ENCODE data around the gene CFB. TPM values are rescaled to one million over a fixed set of nuclear protein-coding genes. Genes with fewer than 3 reads are reported as not detected.
"Not testable (repeated sequence)": the region's sequence is repeated elsewhere in the genome, so short reads cannot be mapped to it uniquely, and the experiment has no call there.

CFB gene
- total RNA-seq, 1 donor from 2014 or later: 1.8 TPM

GRCh38 chr6:31911826-31912585, 33.9 kb upstream of the CFB start:
- no peak for DNase-seq (ENCODE audit: low read depth)

GRCh38 chr6:31915351-31915750, 30.5 kb upstream of the CFB start:
- DNase-seq (ENCODE audit: low read depth): no peak

- no peak for DNase-seq (ENCODE audit: low read depth)
Measured at GRCh38 chr6:31915756-31916155, 30.1 kb upstream of the CFB start.

- DNase-seq (ENCODE audit: low read depth): no peak
Measured at GRCh38 chr6:31918069-31918720, 27.7 kb upstream of the CFB start.

- DNase-seq (ENCODE audit: low read depth): no peak
Measured at GRCh38 chr6:31919624-31920303, 26.1 kb upstream of the CFB start.

GRCh38 chr6:31920811-31921210, 25.1 kb upstream of the CFB start:
- DNase-seq (ENCODE audit: low read depth): no peak

- peak; percentile 14 for DNase-seq (ENCODE audit: low read depth)
Measured at GRCh38 chr6:31922942-31923341, 23.0 kb upstream of the CFB start.

GRCh38 chr6:31927242-31927862, 18.5 kb upstream of the CFB start, which contains the start of gene C2:
Gene C2 (plus strand): TSS chr6:31927717. CDS start chr6:31927753, 36 bp downstream.
- peak; percentile 37 for DNase-seq (ENCODE audit: low read depth)

GRCh38 chr6:31927863-31928671, 17.8 kb upstream of the CFB start:
- DNase-seq (ENCODE audit: low read depth): no peak

GRCh38 chr6:31928672-31928939, 17.3 kb upstream of the CFB start:
- DNase-seq (ENCODE audit: low read depth): no peak

- DNase-seq (ENCODE audit: low read depth): no peak
Measured at GRCh38 chr6:31930962-31931361, 14.9 kb upstream of the CFB start.

- DNase-seq (ENCODE audit: low read depth): not testable (repeated sequence)
Measured at GRCh38 chr6:31932137-31932536, 13.8 kb upstream of the CFB start.

GRCh38 chr6:31933537-31933936, 12.4 kb upstream of the CFB start:
- no peak for DNase-seq (ENCODE audit: low read depth)

GRCh38 chr6:31935021-31935420, 10.9 kb upstream of the CFB start:
- DNase-seq (ENCODE audit: low read depth): no peak

GRCh38 chr6:31935823-31936222, 10.1 kb upstream of the CFB start:
- DNase-seq (ENCODE audit: low read depth): no peak

GRCh38 chr6:31940256-31940664, 5.6 kb upstream of the CFB start:
- peak; percentile 41 for DNase-seq (ENCODE audit: low read depth)

GRCh38 chr6:31943742-31944141, 2.2 kb upstream of the CFB start:
- DNase-seq (ENCODE audit: low read depth): no peak

- no peak for DNase-seq (ENCODE audit: low read depth)
Measured at GRCh38 chr6:31945154-31945506, 765 bp upstream of the CFB start.

GRCh38 chr6:31946370-31946885, 533 bp downstream of the CFB start:
- no peak for DNase-seq (ENCODE audit: low read depth)

GRCh38 chr6:31947070-31947675, 1.3 kb downstream of the CFB start:
- no peak for DNase-seq (ENCODE audit: low read depth)

GRCh38 chr6:31947864-31948263, 2.0 kb downstream of the CFB start:
- no peak for DNase-seq (ENCODE audit: low read depth)
